ENCODE measurements around the gene ENPP6.
A peak's percentile ranks its signal among the peaks of the same experiment; 100 is the strongest.

The ENPP6 gene

GRCh38 chr4:184101711-184102110 is 116.0 kb downstream of the ENPP6 start:
- H3K4me3 ChIP-seq (ENCODE audit: low read depth, low read length) = no peak overlapping the region
- TF ChIP-seq, protein P1, sequence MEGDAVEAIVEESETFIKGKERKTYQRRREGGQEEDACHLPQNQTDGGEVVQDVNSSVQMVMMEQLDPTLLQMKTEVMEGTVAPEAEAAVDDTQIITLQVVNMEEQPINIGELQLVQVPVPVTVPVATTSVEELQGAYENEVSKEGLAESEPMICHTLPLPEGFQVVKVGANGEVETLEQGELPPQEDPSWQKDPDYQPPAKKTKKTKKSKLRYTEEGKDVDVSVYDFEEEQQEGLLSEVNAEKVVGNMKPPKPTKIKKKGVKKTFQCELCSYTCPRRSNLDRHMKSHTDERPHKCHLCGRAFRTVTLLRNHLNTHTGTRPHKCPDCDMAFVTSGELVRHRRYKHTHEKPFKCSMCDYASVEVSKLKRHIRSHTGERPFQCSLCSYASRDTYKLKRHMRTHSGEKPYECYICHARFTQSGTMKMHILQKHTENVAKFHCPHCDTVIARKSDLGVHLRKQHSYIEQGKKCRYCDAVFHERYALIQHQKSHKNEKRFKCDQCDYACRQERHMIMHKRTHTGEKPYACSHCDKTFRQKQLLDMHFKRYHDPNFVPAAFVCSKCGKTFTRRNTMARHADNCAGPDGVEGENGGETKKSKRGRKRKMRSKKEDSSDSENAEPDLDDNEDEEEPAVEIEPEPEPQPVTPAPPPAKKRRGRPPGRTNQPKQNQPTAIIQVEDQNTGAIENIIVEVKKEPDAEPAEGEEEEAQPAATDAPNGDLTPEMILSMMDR (IDR thresholded peaks at IDR 0.05; ENCODE audit: borderline replicate concordance, insufficient read depth, low read depth, low read length) = no peak

DNA sequence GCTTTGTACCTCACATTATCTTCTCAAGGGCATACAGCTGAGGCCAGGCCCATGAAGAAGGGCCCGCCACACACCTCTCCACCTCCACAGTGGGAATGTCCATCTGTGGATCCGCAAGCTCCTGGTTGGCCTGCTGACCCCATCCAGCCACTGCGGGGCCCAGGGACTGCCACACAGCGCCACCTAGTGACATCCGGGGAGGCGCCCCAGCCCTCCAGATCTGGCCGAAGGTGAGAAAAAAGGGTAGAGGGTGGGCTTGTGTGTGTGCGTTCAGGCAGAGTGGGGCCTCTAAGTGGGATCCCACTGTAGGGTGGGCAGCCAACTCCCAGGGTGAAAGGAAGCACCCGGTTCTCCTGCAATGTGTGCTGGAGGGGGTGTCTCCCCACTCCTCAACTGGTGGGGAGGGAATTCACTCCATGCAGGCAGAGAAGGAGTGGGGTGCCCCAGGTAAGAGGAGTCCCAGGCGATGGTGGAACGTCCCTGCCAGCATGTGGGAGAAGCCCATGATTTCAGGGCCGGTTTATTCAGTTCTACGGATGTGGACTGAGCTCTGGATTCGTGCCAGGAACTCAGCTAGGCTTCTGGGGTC is 117.3 kb downstream of the ENPP6 start:
- no peak overlapping the region for H3K4me3 ChIP-seq (ENCODE audit: low read depth, low read length)
- TF ChIP-seq, protein P1 (IDR thresholded peaks at IDR 0.05; ENCODE audit: borderline replicate concordance, insufficient read depth, low read depth, low read length) = peak; percentile 83

DNA sequence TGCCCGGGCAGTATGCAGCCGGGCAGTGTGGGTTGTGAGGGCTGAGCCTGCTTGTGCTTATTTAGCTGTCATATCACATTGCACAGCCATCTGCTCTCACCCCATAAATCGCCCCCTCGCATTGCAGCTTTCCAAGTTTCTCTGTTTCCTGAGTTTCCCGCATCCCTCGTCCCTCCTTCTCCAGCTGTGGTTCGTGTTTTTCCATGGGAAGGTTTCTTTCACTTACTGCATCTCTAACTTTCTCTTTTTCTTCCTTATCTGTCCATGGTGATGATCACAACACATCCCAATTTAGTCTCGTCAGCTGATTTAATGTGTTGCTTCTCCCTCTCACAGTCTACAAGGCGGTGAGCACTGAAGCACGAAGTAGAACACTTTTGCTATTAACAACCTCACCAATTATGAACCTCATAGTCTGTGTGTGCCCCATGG is 118.1 kb downstream of the ENPP6 start:
- TF ChIP-seq, protein P1 (IDR thresholded peaks at IDR 0.05; ENCODE audit: borderline replicate concordance, insufficient read depth, low read depth, low read length) = no peak
- H3K4me3 ChIP-seq (ENCODE audit: low read depth, low read length) = no peak overlapping the region

DNA sequence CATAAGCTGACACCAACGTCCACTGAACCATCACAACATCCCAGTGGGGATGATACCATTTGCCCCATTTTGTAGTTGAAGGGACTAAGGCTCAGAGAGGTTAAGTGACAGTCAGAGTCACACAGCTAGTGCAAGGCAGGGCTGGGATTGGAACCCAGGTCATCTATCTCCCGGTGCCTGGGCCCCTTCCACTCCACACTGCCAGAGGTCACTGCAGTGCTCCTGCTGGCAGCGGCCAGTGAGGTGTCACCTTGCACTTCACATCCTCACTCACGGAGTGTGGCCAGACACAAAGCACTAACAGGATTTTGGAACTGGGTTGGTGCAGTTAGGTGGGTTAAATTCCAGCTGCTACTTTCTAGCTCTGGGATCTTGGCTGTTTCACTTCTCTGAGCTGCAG is 118.7 kb downstream of the ENPP6 start:
- TF ChIP-seq, protein P1 (IDR thresholded peaks at IDR 0.05; ENCODE audit: borderline replicate concordance, insufficient read depth, low read depth, low read length) = no peak
- no peak overlapping the region for H3K4me3 ChIP-seq (ENCODE audit: low read depth, low read length)

- TF ChIP-seq, protein P1 (IDR thresholded peaks at IDR 0.05; ENCODE audit: borderline replicate concordance, insufficient read depth, low read depth, low read length) = no peak
- H3K4me3 ChIP-seq (ENCODE audit: low read depth, low read length) = no peak overlapping the region
These were observed 119.9 kb downstream of the ENPP6 start for GRCh38 chr4:184097815-184098214.

- TF ChIP-seq, protein P1 (IDR thresholded peaks at IDR 0.05; ENCODE audit: borderline replicate concordance, insufficient read depth, low read depth, low read length) = peak; percentile 34; the same call in 1 of the 2 replicates
- no peak overlapping the region for H3K4me3 ChIP-seq (ENCODE audit: low read depth, low read length)
These were observed 120.5 kb downstream of the ENPP6 start for GRCh38 chr4:184097241-184097605.

- no peak overlapping the region for H3K4me3 ChIP-seq (ENCODE audit: low read depth, low read length)
- TF ChIP-seq, protein P1 (IDR thresholded peaks at IDR 0.05; ENCODE audit: borderline replicate concordance, insufficient read depth, low read depth, low read length) = no peak
These were observed 121.0 kb downstream of the ENPP6 start for GRCh38 chr4:184096561-184097240.
